Panc1 (cell line): ENCODE data around the gene TULP4. TPM values are rescaled to one million over a fixed set of nuclear protein-coding genes. Genes with fewer than 3 reads are reported as not detected.

ENCODE experiments used
- ATAC-seq: fragments of 200-7000 bp; cut with Tn5 transposase; 2 replicates; pipeline ENCODE4 v1.9.1; 2020; ENCODE audit warnings: mild to moderate bottlenecking, moderate library complexity
- BruUV-seq: library from RNA; stranded (reverse); fragments of 400-500 nt; replicated peaks from 2 replicates; lab custom pipeline; 2021; lab: Mats Ljungman, UMichigan
- CTCF ChIA-PET: fragments of 300-600 bp; sonication (Branson Sonifier 250); formaldehyde crosslinking; loops from one replicate; lab custom pipeline; 2022; ENCODE audit warnings: antibody characterized with exemption; lab: Charles Lee
- POLR2A ChIA-PET: fragments of 300-600 bp; sonication (Branson Sonifier 250); formaldehyde crosslinking; loops from one replicate; lab custom pipeline; 2022; ENCODE audit warnings: antibody characterized with exemption; lab: Charles Lee
- DNase-seq: peaks from one replicate; pipeline ENCODE4 v3.0.0-alpha.2; 2010; ENCODE audit warnings: low read depth, low spot score
- H3K27ac ChIP-seq: 2 replicates; pipeline ENCODE4 v1.5.1; 2011; ENCODE audit warnings: mild to moderate bottlenecking, low read length, inconsistent platforms
- H3K27me3 ChIP-seq: fragments of 200-500 bp; sonication (Bioruptor generic); 2 replicates; pipeline ENCODE4 v1.6.0; 2014; ENCODE audit warnings: low read length, inconsistent platforms; ENCODE audit not compliant: control insufficient read depth, insufficient read depth
- H3K36me3 ChIP-seq: fragments of 200-500 bp; sonication (Bioruptor generic); 2 replicates; pipeline ENCODE4 v1.5.1; 2014; ENCODE audit warnings: inconsistent platforms, mild to moderate bottlenecking, low read length, moderate library complexity; ENCODE audit not compliant: control insufficient read depth, insufficient read depth
- H3K4me1 ChIP-seq: 2 replicates; pipeline ENCODE4 v1.5.1; 2011; ENCODE audit warnings: inconsistent platforms, mild to moderate bottlenecking, low read length, moderate library complexity; ENCODE audit not compliant: control insufficient read depth, insufficient read depth
- H3K4me3 ChIP-seq, 2 experiments: 2 replicates each; pipeline ENCODE4 v1.5.1; 2011 to 2012; ENCODE audit warnings: low read depth in 2 of 2, low read length in 2 of 2, mild to moderate bottlenecking in 2 of 2, inconsistent platforms in 1 of 2, moderate library complexity in 1 of 2
- H3K9me3 ChIP-seq: fragments of 200-500 bp; sonication (Bioruptor generic); 2 replicates; pipeline ENCODE4 v1.5.1; 2014; ENCODE audit warnings: low read depth, mild to moderate bottlenecking, inconsistent platforms, low read length, moderate library complexity; ENCODE audit not compliant: control insufficient read depth, insufficient read depth
- CTCF ChIP-seq: fragments of 450-650 bp; IDR thresholded peaks from 2 replicates; pipeline ENCODE4 v1.5.1; 2017; ENCODE audit warnings: mild to moderate bottlenecking
- POLR2AphosphoS5 ChIP-seq: IDR thresholded peaks from 2 replicates; pipeline ENCODE4 v1.6.1; 2012; ENCODE audit warnings: mild to moderate bottlenecking, low read depth, low read length, moderate library complexity
- SIN3A ChIP-seq: IDR thresholded peaks from 2 replicates; pipeline ENCODE4 v1.6.1; 2012; ENCODE audit warnings: low read depth, mild to moderate bottlenecking, low read length, moderate library complexity, borderline replicate concordance; ENCODE audit not compliant: insufficient read depth
- TCF7L2 ChIP-seq: IDR thresholded peaks from 2 replicates; pipeline ENCODE4 v1.6.1; 2011; ENCODE audit warnings: mild to moderate bottlenecking, low read depth, low read length, inconsistent platforms
- in situ Hi-C: cut with HindIII; loops from 2 replicates; pipeline ENCODE4 v1.10.0; 2016; ENCODE audit warnings: low sequenced_read_pairs, low pct_unique_long_range_greater_than_20kb
- intact Hi-C: fragments of 100-400 bp; cut with micrococcal nuclease; formaldehyde crosslinking; loops from one replicate; pipeline ENCODE4 v1.10.0; 2022; ENCODE audit not compliant: unreplicated experiment
- total RNA-seq: library from RNA; stranded (reverse); gene quantifications from one replicate; pipeline ENCODE4 v1.2.1, GENCODE V29; 2021; ENCODE audit not compliant: unreplicated experiment
- TF ChIP-seq, protein P1 (sequence below), 2 experiments: IDR thresholded peaks; 2 replicates each; pipeline ENCODE4 v1.6.1; 2011 to 2012; ENCODE audit warnings: low read depth in 2 of 2, control low read depth in 1 of 2, low read length in 1 of 2, mild to moderate bottlenecking in 1 of 2, moderate library complexity in 1 of 2; ENCODE audit not compliant: insufficient read depth in 1 of 2

TULP4 gene
- total RNA-seq, 1 experiment from 2014 or later = 105 TPM

DNA sequence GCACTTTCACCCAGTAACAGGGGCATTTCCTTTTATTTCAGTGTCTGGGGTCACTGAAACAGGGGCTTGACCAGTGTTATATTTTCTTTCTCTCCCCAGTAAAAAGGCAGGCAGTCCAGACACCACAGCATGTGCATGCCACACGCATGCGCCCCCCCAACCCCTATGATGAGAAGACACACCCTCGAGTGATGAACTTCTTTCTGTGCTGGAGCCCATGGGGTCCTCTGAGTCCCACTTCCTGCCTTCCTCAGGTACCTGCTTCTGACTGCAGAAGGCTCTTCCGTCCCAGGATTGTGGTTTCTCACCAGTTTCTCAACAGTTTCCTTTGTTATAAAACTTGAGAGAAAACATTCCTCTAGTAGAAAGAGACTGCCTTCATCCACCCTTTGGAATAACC lies 201.9 kb downstream of the TULP4 start:
- TF ChIP-seq TCF7L2 (no peak), SIN3A (no peak), POLR2AphosphoS5 (no peak), CTCF (no peak)
- TF ChIP-seq, protein P1, sequence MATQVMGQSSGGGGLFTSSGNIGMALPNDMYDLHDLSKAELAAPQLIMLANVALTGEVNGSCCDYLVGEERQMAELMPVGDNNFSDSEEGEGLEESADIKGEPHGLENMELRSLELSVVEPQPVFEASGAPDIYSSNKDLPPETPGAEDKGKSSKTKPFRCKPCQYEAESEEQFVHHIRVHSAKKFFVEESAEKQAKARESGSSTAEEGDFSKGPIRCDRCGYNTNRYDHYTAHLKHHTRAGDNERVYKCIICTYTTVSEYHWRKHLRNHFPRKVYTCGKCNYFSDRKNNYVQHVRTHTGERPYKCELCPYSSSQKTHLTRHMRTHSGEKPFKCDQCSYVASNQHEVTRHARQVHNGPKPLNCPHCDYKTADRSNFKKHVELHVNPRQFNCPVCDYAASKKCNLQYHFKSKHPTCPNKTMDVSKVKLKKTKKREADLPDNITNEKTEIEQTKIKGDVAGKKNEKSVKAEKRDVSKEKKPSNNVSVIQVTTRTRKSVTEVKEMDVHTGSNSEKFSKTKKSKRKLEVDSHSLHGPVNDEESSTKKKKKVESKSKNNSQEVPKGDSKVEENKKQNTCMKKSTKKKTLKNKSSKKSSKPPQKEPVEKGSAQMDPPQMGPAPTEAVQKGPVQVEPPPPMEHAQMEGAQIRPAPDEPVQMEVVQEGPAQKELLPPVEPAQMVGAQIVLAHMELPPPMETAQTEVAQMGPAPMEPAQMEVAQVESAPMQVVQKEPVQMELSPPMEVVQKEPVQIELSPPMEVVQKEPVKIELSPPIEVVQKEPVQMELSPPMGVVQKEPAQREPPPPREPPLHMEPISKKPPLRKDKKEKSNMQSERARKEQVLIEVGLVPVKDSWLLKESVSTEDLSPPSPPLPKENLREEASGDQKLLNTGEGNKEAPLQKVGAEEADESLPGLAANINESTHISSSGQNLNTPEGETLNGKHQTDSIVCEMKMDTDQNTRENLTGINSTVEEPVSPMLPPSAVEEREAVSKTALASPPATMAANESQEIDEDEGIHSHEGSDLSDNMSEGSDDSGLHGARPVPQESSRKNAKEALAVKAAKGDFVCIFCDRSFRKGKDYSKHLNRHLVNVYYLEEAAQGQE (IDR thresholded peaks at IDR 0.05; ENCODE audit: insufficient read depth in 1 of 2, low read depth in 2 of 2, low read length in 1 of 2) = no peak
- Histone ChIP-seq H3K36me3 (no peaks in the 10 kb centered on the region; the same call in 1 of the 2 replicates), H3K27me3 (no peaks in the 10 kb centered on the region), H3K9me3 (no peaks in the 10 kb centered on the region), H3K27ac (no peak overlapping the region), H3K4me3 (no peak overlapping the region), H3K4me1 (peaks cover 14% of the 10 kb centered on the region)
- CTCF ChIA-PET = no interaction called here
- in situ Hi-C loops = no loop called here
- ATAC-seq (no peak), DNase-seq (no peak)
- intact Hi-C loops = no loop called here
- no TSS peak for BruUV-seq
- POLR2A ChIA-PET = no interaction called here

GRCh38 chr6:158514991-158515390 lies 202.7 kb downstream of the TULP4 start:
- in situ Hi-C loops (no loop called here), intact Hi-C loops (loop anchor here (5.0 kb wide), 1 partner anchor 293 kb away; no protein-coding TSS in a partner anchor)
- Histone ChIP-seq H3K27ac (no peak overlapping the region), H3K9me3 (no peaks in the 10 kb centered on the region), H3K36me3 (no peaks in the 10 kb centered on the region), H3K27me3 (no peaks in the 10 kb centered on the region), H3K4me1 (peaks cover 14% of the 10 kb centered on the region), H3K4me3 (no peak overlapping the region)
- TF ChIP-seq POLR2AphosphoS5 = no peak
- no peak for TF ChIP-seq TCF7L2
- TF ChIP-seq, protein P1 (IDR thresholded peaks at IDR 0.05; ENCODE audit: insufficient read depth in 1 of 2, low read depth in 2 of 2, low read length in 1 of 2) = no peak
- ChIA-PET CTCF (no interaction called here), POLR2A (no interaction called here)
- ATAC-seq (no peak), DNase-seq (no peak)
- no TSS peak for BruUV-seq
